Upper lobe of right lung (tissue), 1 donor: Measurements from ENCODE around the gene GFM1. TPM values are rescaled to one million over a fixed set of nuclear protein-coding genes. Genes with fewer than 3 reads are reported as not detected.

Experiments
- ATAC-seq: fragments of 200-7000 bp; cut with Tn5 transposase; one replicate; pipeline ENCODE4 v1.9.1; 2020; ENCODE audit warnings: mild to moderate bottlenecking, moderate library complexity
- DNase-seq: peaks from one replicate; pipeline ENCODE4 v3.0.0-alpha.2; 2020
- H3K27ac ChIP-seq: fragments of 200-600 bp; one replicate; pipeline ENCODE4 v1.8.0; 2022
- H3K27me3 ChIP-seq: fragments of 200-600 bp; one replicate; pipeline ENCODE4 v1.8.0; 2022; ENCODE audit warnings: mild to moderate bottlenecking
- H3K36me3 ChIP-seq: fragments of 200-600 bp; one replicate; pipeline ENCODE4 v1.8.0; 2022
- H3K4me1 ChIP-seq: fragments of 200-600 bp; one replicate; pipeline ENCODE4 v1.8.0; 2022
- H3K4me3 ChIP-seq: fragments of 200-600 bp; one replicate; pipeline ENCODE4 v1.8.0; 2022; ENCODE audit warnings: mild to moderate bottlenecking
- H3K9me3 ChIP-seq: fragments of 200-600 bp; one replicate; pipeline ENCODE4 v1.8.0; 2022
- intact Hi-C: fragments of 100-400 bp; cut with DNase I; formaldehyde crosslinking; loops from one replicate; pipeline ENCODE4 v1.11.0; 2022
- total RNA-seq: library from RNA; stranded (reverse); fragmentation: NEBNext Ultra II Directional; extraction: Animal tissue kit (Norgen Biotek cat#: 25700); gene quantifications from one replicate; pipeline ENCODE4 v1.2.1, GENCODE V29; 2021
- TF ChIP-seq, protein P1 (sequence below): fragments of 200-600 bp; IDR thresholded peaks from one replicate; pipeline ENCODE4 v1.8.0; 2022; ENCODE audit warnings: antibody characterized with exemption
- donor health status: DM: no; HTN: yes; CAD: no; lungs with severe emphysema.

Gene GFM1
- total RNA-seq, 1 donor from 2014 or later, result 47.1 TPM

DNA sequence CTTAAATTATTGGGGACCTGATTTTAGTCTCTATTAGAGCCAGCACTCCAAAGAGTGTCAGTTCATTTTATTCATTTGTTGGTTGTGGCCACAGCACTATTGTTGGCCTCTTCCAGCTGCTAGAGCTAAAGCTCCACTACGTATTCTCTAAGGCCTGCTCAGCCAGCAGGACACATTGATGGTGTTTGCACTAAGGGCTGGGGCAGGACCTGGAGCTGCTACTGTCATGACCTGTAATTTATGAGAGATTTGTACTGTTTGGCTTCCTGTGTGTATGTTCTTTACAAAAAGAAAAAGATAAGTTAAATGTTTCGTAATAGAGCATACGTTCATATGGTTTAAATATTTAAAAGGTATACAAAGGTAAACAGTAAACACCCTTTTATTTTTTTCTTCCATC, 8.1 kb downstream of the GFM1 start:
- H3K9me3 ChIP-seq, result no peaks in the 10 kb centered on the region
- no peak overlapping the region for H3K27ac ChIP-seq
- no peak overlapping the region for H3K4me3 ChIP-seq
- TF ChIP-seq, protein P1, sequence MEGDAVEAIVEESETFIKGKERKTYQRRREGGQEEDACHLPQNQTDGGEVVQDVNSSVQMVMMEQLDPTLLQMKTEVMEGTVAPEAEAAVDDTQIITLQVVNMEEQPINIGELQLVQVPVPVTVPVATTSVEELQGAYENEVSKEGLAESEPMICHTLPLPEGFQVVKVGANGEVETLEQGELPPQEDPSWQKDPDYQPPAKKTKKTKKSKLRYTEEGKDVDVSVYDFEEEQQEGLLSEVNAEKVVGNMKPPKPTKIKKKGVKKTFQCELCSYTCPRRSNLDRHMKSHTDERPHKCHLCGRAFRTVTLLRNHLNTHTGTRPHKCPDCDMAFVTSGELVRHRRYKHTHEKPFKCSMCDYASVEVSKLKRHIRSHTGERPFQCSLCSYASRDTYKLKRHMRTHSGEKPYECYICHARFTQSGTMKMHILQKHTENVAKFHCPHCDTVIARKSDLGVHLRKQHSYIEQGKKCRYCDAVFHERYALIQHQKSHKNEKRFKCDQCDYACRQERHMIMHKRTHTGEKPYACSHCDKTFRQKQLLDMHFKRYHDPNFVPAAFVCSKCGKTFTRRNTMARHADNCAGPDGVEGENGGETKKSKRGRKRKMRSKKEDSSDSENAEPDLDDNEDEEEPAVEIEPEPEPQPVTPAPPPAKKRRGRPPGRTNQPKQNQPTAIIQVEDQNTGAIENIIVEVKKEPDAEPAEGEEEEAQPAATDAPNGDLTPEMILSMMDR, result no peak
- H3K36me3 ChIP-seq, result peaks cover 94% of the 10 kb centered on the region
- ATAC-seq (no peak), DNase-seq (no peak)
- H3K4me1 ChIP-seq, result no peaks in the 10 kb centered on the region
- intact Hi-C loops, result no loop called here
- no peaks in the 10 kb centered on the region for H3K27me3 ChIP-seq

- H3K9me3 ChIP-seq, result no peaks in the 10 kb centered on the region
- H3K36me3 ChIP-seq, result peaks cover 92% of the 10 kb centered on the region
- H3K27ac ChIP-seq, result no peak overlapping the region
- no peaks in the 10 kb centered on the region for H3K4me1 ChIP-seq
- ATAC-seq, result no peak
- H3K4me3 ChIP-seq, result no peak overlapping the region
- H3K27me3 ChIP-seq, result no peaks in the 10 kb centered on the region
- TF ChIP-seq, protein P1, result no peak
- intact Hi-C loops, result no loop called here
- DNase-seq, result no peak
Measured at GRCh38 chr3:158658889-158659288, 14.6 kb downstream of the GFM1 start.

- Histone ChIP-seq H3K27ac (peak overlapping the region; percentile 58), H3K9me3 (no peaks in the 10 kb centered on the region), H3K4me3 (no peak overlapping the region), H3K4me1 (no peaks in the 10 kb centered on the region), H3K27me3 (no peaks in the 10 kb centered on the region), H3K36me3 (peaks cover 92% of the 10 kb centered on the region)
- TF ChIP-seq, protein P1, result peak; percentile 67
- ATAC-seq, result peak; percentile 88
- intact Hi-C loops, result no loop called here
- no peak for DNase-seq
Measured at GRCh38 chr3:158659454-158660237, 15.3 kb downstream of the GFM1 start.

DNA sequence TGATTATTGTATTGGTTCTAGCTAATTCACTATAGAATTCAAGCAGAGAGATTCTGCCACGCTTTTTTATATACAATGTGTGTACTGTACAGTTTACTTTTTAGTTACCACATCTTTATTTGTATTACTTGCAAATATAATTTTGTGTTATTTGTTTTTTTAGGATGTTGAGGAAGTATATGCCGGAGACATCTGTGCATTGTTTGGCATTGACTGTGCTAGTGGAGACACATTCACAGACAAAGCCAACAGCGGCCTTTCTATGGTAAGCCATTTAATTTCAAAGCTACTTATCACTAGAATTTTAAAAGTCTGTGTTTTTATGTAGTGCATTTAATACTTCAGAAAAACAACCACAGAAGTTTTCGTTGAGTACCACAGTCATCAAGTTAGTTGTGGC, 16.4 kb downstream of the GFM1 start:
- DNase-seq (no peak), ATAC-seq (no peak)
- Histone ChIP-seq H3K27me3 (no peaks in the 10 kb centered on the region), H3K4me3 (no peak overlapping the region), H3K36me3 (peaks cover 92% of the 10 kb centered on the region), H3K4me1 (no peaks in the 10 kb centered on the region), H3K27ac (peak overlapping the region; percentile 12), H3K9me3 (no peaks in the 10 kb centered on the region)
- TF ChIP-seq, protein P1, result no peak
- intact Hi-C loops, result no loop called here

DNA sequence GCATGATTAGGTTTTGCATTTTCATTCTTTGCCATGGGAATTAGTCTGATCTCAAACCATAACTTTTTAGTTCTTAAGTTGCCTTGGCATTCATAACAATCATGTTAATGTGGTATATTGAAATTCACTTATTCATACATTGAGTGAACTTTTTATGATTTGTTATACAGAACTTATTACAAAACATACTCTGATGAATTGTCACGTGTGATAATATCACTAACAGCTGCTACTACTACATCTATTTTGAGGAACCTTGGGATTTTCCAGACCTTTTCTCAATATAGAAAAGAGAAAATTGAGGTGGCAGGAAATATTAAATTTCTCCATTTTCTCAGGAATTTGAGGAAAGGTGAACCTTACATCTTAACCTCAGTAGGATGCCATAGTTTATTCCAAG, 18.9 kb downstream of the GFM1 start:
- no peak overlapping the region for H3K4me3 ChIP-seq
- TF ChIP-seq, protein P1, result no peak
- H3K36me3 ChIP-seq, result peaks cover 92% of the 10 kb centered on the region
- intact Hi-C loops, result no loop called here
- DNase-seq, result no peak
- no peaks in the 10 kb centered on the region for H3K27me3 ChIP-seq
- H3K4me1 ChIP-seq, result no peaks in the 10 kb centered on the region
- no peak overlapping the region for H3K27ac ChIP-seq
- H3K9me3 ChIP-seq, result no peaks in the 10 kb centered on the region
- ATAC-seq, result no peak
